ENCODE results near the gene RNF130. TPM values are rescaled to one million over a fixed set of nuclear protein-coding genes. Genes with fewer than 3 reads are reported as not detected.
A peak's percentile ranks its signal among the peaks of the same experiment; 100 is the strongest.

The RNF130 gene
- total and polyA plus RNA-seq, 9 of the 15 experiments (the other 6 are each of a cell fraction or from before 2014, with no cell fraction given), result 5.8 to 39.4 (median 27.1) TPM

DNA sequence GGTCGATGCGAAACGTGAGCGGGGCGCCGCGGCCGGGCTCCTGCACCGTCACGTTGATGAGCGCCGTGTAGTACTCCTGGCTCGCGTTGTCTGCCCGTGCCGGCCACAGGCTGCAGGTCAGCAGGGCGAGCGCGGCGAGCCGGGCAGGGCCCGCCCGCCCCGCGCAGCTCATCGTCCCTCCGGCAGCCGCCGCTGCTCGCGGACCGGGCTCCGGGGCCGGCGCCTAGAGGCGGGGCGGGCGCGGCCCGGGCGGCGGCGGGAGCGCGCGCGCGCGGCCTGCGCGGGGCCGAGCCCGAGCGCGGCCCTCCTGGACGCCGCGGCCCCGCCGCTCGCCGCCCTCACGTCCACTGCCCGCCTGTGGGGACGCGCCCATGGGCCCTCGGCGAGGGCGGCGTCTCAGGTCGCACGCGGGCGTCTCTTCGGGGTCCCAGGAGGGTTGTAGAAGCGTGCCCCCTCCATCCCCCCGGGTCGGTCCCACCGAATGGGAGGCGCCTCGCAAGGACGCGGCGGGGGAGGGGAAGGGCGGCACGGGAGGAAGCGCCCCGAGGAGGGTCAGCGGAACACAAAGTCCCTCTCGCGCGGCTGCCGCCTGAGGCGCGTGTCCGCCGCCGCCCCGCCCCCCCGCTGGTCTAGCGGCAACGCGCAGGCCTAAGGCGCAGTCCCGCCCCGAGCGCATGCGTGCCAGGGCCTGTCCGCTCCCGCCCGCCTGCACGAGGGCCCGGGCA lies at the start of gene RNF130 (continued):
- 0 out of 2 replicates have a peak, but pooled peaks have one; percentile 4 for TF ChIP-seq REST (IDR thresholded peaks at IDR 0.05; ENCODE audit: borderline replicate concordance)
- TF ChIP-seq REST (CRISPR knock-in tag; IDR thresholded peaks at IDR 0.05; ENCODE audit: low read depth), result peak; percentile 87
- no peak for TF ChIP-seq ZSCAN29 (IDR thresholded peaks at IDR 0.05)
- no peak for TF ChIP-seq CTCF (IDR thresholded peaks at IDR 0.05 in 2 of 3, conservative IDR thresholded peaks at IDR 0.05 in 1 of 3; ENCODE audit: insufficient read depth in 2 of 3, low read depth in 1 of 3, low read length in 3 of 3)
- TF ChIP-seq ZNF354B (CRISPR knock-in tag; IDR thresholded peaks at IDR 0.05), result no peak
- peak; percentile 25; the same call in 1 of the 2 replicates for TF ChIP-seq TCF3 (CRISPR knock-in tag; IDR thresholded peaks at IDR 0.05)
- peak; percentile 93 for TF ChIP-seq ZNF431 (CRISPR knock-in tag; IDR thresholded peaks at IDR 0.05)
- peak; percentile 43; the same call in 1 of the 2 replicates for TF ChIP-seq HLTF (IDR thresholded peaks at IDR 0.05)
- TF ChIP-seq ARID2 (IDR thresholded peaks at IDR 0.05), result no peak
- peak; percentile 95 for TF ChIP-seq NR4A1 (CRISPR knock-in tag; IDR thresholded peaks at IDR 0.05)
- peak; percentile 94 for TF ChIP-seq NR4A1 (tag; IDR thresholded peaks at IDR 0.05)
- peak; percentile 85 for TF ChIP-seq ARID4B (CRISPR knock-in tag; IDR thresholded peaks at IDR 0.05)
- TF ChIP-seq TOE1 (IDR thresholded peaks at IDR 0.05; ENCODE audit: borderline replicate concordance), result peak; percentile 55; the same call in 1 of the 2 replicates
- TF ChIP-seq TOE1 (CRISPR knock-in tag; IDR thresholded peaks at IDR 0.05; ENCODE audit: borderline replicate concordance, low read depth), result no peak; the same call in 1 of the 2 replicates
